Femur (tissue), 1 donor: ENCODE results near the gene EMP1.

Experiments used
- DNase-seq: peaks from one replicate; pipeline ENCODE4 v3.0.0-alpha.2; 2017

The EMP1 gene

GRCh38 chr12:13196130-13196921 lies at the start of gene EMP1:
Gene EMP1 (plus strand): TSS chr12:13196726. CDS start chr12:13211511, 14,785 bp downstream.
- peak; percentile 98 for DNase-seq

GRCh38 chr12:13147688-13148484 lies 48.6 kb upstream of the EMP1 start:
- no peak for DNase-seq

GRCh38 chr12:13148485-13148847 lies 48.1 kb upstream of the EMP1 start:
- no peak for DNase-seq

- DNase-seq: no peak
Measured at GRCh38 chr12:13149411-13149810, 47.1 kb upstream of the EMP1 start.

- peak; percentile 75 for DNase-seq
Measured at GRCh38 chr12:13152281-13152680, 44.2 kb upstream of the EMP1 start.

GRCh38 chr12:13152756-13153155 lies 43.8 kb upstream of the EMP1 start:
- no peak for DNase-seq

- DNase-seq: no peak
Measured at GRCh38 chr12:13153180-13153579, 43.3 kb upstream of the EMP1 start.

- no peak for DNase-seq
Measured at GRCh38 chr12:13154027-13154538, 42.4 kb upstream of the EMP1 start.

GRCh38 chr12:13154831-13155230 lies 41.7 kb upstream of the EMP1 start:
- DNase-seq: no peak

GRCh38 chr12:13156277-13156676 lies 40.2 kb upstream of the EMP1 start:
- no peak for DNase-seq

GRCh38 chr12:13161172-13161571 lies 35.4 kb upstream of the EMP1 start:
- DNase-seq: no peak

- DNase-seq: no peak
Measured at GRCh38 chr12:13162904-13163303, 33.6 kb upstream of the EMP1 start.

- no peak for DNase-seq
Measured at GRCh38 chr12:13163868-13164635, 32.5 kb upstream of the EMP1 start.

- DNase-seq: no peak
Measured at GRCh38 chr12:13164921-13165616, 31.5 kb upstream of the EMP1 start.

- peak; percentile 78 for DNase-seq
Measured at GRCh38 chr12:13165617-13166041, 30.9 kb upstream of the EMP1 start.

- DNase-seq: no peak
Measured at GRCh38 chr12:13167226-13167625, 29.3 kb upstream of the EMP1 start.

GRCh38 chr12:13167906-13168305 lies 28.6 kb upstream of the EMP1 start:
- DNase-seq: no peak

GRCh38 chr12:13169272-13169671 lies 27.3 kb upstream of the EMP1 start:
- DNase-seq: no peak

GRCh38 chr12:13170892-13171490 lies 25.5 kb upstream of the EMP1 start:
- no peak for DNase-seq

- DNase-seq: peak; percentile 81
Measured at GRCh38 chr12:13171921-13172859, 24.3 kb upstream of the EMP1 start.
